Hepatocyte (in vitro differentiated cells): Measurements from ENCODE around the gene CDH4.

Experiments used
- EZH2 ChIP-seq: fragments of 200-600 bp; sonication (generic); IDR thresholded peaks from 2 replicates; pipeline ENCODE4 v1.6.1; 2016; ENCODE audit warnings: antibody characterized with exemption, mild to moderate bottlenecking, borderline replicate concordance
- EZH2phosphoT487 ChIP-seq: fragments of 200-600 bp; sonication (generic); IDR thresholded peaks from one replicate; pipeline ENCODE4 v1.6.1; 2018; ENCODE audit warnings: antibody characterized with exemption, mild to moderate bottlenecking, low read depth, moderate library complexity; ENCODE audit not compliant: unreplicated experiment, severe bottlenecking
- TF ChIP-seq, protein P1 (sequence below): fragments of 200-600 bp; sonication (generic); IDR thresholded peaks from 2 replicates; pipeline ENCODE4 v1.5.1; 2016; ENCODE audit warnings: antibody characterized with exemption, mild to moderate bottlenecking; ENCODE audit not compliant: poor library complexity

DNA sequence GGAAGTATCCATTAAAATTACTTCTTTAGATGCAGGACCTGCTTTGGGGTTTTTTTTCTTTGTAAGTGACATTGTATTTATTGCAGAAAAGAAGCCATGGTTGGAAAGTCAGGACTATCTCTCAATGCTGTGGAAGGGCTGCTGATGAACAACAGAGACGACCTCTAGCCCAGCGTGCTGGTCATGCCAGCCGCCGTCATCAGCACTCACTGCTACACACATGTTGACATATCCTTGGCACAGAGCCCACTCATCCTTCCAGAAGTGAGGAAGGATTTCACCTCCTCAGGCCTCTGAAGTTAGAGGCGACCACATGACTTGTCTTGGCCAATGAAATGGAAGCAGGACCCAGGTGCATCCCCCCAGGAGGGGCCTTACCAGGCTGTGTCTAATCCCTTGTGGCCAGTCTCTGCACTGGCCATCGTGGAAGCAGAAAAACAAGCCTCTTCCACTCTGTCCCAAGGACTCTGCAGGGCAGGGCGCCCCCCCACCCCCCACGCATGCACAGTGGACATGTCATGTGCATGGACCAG is 470.2 kb downstream of the CDH4 start:
- TF ChIP-seq, protein P1, sequence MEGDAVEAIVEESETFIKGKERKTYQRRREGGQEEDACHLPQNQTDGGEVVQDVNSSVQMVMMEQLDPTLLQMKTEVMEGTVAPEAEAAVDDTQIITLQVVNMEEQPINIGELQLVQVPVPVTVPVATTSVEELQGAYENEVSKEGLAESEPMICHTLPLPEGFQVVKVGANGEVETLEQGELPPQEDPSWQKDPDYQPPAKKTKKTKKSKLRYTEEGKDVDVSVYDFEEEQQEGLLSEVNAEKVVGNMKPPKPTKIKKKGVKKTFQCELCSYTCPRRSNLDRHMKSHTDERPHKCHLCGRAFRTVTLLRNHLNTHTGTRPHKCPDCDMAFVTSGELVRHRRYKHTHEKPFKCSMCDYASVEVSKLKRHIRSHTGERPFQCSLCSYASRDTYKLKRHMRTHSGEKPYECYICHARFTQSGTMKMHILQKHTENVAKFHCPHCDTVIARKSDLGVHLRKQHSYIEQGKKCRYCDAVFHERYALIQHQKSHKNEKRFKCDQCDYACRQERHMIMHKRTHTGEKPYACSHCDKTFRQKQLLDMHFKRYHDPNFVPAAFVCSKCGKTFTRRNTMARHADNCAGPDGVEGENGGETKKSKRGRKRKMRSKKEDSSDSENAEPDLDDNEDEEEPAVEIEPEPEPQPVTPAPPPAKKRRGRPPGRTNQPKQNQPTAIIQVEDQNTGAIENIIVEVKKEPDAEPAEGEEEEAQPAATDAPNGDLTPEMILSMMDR, result no peak
- TF ChIP-seq EZH2phosphoT487 (no peak), EZH2 (no peak)
